T-helper 22 cell (primary cell): ENCODE data around the gene SDHA.

ENCODE experiments used
- DNase-seq: peaks from one replicate; pipeline ENCODE4 v3.0.0-alpha.2; 2020; ENCODE audit warnings: low read depth

Gene SDHA

GRCh38 chr5:217494-218456 is at the start of gene SDHA, which contains the start of gene CCDC127:
Gene SDHA (plus strand): TSS chr5:218320. CDS start chr5:218356, 36 bp downstream.
Gene CCDC127 (minus strand): TSS chr5:218153. CDS start chr5:216849, 1,304 bp downstream.
- DNase-seq = peak; percentile 94

DNA sequence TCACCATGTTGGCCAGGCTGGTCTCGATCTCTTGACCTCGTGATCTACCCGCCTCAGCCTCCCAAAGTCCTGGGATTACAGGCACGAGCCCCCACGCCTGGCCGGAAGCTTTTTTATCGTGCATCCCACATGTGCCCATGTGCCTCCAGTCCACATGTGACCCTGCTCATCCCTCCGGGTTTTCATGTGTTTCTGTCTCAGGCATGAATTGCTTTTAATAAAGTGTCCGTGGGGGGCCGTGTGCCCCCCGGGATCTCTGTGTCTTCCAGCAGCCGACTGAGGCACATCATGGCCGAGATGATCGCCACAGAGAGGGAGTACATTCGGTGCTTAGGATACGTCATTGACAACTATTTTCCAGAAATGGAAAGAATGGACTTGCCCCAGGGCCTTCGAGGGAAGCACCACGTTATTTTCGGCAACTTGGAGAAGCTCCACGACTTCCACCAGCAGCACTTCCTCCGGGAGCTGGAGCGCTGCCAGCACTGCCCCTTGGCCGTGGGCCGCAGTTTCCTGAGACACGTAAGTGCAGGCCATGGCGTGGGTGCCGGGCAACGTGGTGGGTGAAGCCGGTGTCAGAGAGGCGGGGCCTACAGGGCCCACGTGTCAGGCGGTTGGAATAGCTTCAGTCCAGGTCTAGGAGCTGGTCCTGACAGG is 48.9 kb upstream of the SDHA start:
- DNase-seq = no peak

- no peak for DNase-seq
Observed at GRCh38 chr5:169728-170094, 48.4 kb upstream of the SDHA start.

DNA sequence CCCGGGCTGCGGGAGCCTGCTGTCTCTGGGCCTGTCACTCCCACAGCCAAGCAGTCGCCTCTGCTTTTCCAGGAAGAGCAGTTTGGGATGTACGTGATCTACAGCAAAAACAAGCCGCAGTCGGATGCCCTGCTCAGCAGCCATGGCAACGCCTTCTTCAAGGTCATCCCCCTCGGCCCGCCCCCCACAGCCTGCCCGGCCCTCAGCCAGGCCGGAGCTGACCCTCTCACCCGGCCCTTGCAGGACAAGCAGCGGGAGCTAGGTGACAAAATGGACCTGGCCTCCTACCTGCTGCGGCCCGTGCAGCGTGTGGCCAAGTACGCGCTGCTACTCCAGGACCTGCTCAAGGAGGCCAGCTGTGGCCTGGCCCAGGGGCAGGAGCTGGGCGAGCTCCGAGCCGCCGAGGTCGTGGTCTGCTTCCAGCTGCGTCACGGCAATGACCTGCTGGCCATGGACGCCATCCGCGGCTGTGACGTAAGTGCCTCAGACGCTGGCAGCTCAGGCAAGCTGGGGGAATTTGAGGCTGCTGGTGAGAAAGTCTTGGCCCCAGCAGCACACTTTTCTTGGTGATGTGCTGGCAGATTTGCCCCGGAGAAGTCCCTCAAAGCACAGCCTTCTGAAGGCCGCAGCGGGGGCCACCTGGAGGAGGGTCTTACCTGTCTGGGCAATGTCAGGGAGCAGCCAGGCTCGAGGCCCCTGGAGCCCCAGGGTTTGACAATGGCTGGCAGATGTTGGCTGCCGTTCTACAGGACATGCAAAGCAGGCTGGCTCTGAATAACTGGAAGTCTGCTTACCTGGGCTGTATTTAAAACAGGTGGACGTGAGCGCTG is 46.9 kb upstream of the SDHA start:
- DNase-seq = no peak

- DNase-seq = no peak
Observed at GRCh38 chr5:171801-172331, 46.3 kb upstream of the SDHA start.

GRCh38 chr5:172421-172820 is 45.7 kb upstream of the SDHA start:
- DNase-seq = no peak

GRCh38 chr5:172841-173251 is 45.3 kb upstream of the SDHA start:
- DNase-seq = no peak

- no peak for DNase-seq
Observed at GRCh38 chr5:173392-174290, 44.5 kb upstream of the SDHA start.

DNA sequence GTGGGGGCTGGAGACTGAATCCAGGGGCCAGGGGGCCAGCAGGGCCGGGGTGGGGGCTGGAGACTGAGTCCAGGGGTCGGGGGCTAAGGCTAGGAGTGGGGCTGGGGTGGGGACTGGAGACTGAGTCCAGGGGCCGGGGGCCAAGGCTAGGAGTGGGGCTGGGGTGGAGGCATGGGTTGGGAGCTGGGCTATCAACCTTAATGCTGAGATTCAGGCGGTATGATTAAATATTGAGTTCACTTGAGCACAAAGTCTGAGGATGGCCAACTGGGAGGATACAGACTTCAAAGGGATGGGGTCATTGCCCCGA is 43.9 kb upstream of the SDHA start:
- DNase-seq = no peak

DNA sequence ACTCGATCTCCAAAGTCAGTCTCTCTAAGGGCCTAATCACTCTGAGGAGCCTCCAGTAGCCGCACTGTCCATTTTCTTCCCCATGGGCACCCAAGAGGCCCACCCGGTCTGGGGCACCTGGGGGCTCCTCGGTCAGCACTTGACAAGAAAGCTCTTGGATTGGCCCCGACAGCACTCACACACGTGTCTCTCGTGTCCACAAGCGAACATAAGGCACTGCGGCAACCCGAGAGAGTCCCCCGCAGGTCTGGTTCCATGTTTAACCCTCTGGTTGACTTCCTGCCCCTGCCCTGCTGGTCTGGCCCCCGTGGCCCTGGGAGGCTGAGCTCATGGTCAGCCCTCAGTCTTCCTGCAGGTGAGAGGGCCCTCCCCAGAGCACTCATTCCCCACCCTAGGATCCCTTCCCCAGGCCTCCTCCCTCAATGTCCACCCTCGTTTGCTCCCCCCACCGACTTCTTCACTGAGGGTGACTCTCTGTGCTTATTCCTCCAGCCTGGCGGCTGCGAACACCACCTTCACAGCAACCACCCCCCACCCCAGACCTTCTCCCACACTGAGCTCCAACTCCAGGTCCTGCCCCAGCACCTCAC is 43.1 kb upstream of the SDHA start:
- DNase-seq = no peak

DNA sequence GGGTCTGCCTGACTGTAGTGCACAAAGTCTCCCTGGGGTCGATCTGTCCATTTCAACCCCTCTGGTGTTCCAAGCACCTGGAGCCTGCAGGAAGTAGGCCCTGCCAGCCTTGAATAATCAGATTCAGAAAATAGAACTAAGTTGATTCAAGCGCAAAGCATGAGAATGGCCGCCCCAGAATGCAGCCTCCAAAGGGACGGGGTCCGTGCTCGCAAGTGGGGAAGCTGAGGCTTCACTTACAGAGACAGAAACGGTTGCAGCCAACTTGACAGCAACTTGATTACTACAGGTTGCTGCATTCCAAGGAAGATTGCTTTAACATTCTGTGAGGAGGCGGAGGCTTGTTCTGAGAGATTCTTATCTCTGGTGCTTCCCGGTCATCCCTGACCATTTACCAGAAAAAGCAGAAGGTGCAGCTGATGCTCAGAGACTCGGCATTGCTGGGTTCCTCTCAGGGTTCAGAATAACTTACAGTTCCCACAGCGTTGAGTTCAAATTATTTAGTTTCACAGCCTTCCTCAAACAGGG is 41.8 kb upstream of the SDHA start:
- DNase-seq = no peak

- no peak for DNase-seq
Observed at GRCh38 chr5:178110-178509, 40.0 kb upstream of the SDHA start.

GRCh38 chr5:179401-179800 is 38.7 kb upstream of the SDHA start:
- DNase-seq = no peak

GRCh38 chr5:180286-180918 is 37.7 kb upstream of the SDHA start:
- DNase-seq = no peak

- no peak for DNase-seq
Observed at GRCh38 chr5:181160-181559, 37.0 kb upstream of the SDHA start.

- no peak for DNase-seq
Observed at GRCh38 chr5:181566-181965, 36.6 kb upstream of the SDHA start.

DNA sequence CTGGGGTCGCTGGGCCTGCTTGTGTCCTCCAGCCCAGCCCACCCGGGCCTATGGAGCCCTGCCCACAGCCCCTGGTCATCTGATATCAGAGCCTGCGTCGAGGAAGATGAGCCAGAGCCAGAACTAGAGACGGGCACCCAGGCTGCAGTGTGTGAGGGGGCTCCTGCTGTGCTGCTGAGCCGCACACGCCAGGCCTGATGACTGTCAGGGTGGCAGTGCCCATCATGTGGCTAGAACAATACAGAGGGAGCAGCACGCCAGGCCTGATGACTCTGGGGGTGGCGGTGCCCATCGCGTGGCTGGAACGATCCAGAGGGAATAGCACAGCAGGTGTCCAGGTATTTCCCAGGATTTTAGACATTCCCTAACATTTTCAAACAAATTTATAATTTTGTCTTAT is 36.0 kb upstream of the SDHA start:
- no peak for DNase-seq

DNA sequence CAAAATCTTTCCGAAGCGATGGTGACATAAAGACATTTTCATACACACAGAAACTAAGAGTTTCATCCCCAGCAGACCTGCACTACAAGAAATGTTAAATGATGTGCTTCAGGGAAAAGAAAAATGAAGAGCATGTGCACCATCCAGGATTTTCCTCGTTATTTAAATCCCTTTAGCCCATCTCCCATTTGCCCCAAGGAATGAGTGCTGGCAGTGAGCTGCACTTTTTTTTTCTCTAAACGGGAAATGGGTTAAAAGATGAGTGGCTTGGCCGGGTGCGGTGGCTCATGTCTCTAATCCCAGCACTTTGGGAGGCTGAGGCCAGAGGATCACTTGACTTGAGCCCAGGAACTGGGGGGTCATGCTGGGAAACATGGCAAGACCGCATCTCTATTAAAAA is 33.6 kb upstream of the SDHA start:
- DNase-seq = no peak

DNA sequence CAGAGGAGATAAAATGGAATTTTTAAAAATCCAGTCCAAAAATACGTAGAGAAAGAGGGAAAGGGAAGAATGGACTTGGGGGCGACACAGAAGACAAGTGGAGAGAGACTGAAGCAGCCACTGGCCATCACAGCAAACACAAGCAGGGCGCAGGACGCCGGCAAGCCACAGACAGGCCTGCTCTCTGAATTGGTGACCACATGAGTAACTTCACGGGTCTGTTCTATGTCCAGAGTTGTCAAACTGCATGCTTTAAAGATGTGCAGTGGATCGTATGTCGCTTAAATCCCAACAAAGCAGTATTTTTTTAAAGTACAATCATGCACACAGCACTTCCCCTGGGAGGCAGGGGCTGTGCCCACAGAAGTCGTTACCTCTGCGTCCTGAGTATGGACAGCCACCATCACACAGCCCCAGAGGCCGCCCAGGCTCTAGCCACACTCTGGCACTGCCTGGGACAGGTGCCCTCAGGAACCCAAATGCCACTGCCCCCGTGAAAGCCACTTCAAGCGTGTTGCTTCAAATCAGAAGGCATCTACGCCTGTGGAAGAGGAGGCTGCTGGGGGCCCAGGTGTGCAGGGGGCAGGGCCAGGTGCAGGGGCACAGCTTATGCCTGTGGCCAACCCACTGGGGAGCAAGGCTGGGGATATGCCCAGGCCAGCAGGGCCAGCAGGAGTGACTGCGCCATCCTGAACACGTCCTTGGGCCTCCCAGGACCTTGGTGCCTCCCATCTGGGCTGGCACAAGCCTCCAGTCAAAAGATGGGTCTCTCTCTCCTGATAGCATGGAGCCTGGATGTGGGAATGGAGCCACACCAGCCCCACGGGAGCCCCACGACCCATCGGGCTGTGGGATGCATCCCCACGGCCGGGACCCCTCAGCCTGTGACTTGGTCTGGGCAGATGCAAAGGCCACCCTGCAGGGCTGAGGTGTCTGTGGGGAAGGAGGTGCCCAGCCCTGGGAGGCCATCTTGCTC is 32.7 kb upstream of the SDHA start:
- DNase-seq = no peak
